ENCODE measurements around the gene DAD1. TPM values are rescaled to one million over a fixed set of nuclear protein-coding genes. Genes with fewer than 3 reads are reported as not detected.

Gene DAD1
- total and polyA plus RNA-seq, 2 of the 8 experiments (the other 6 are each of a cell fraction or from before 2014, with no cell fraction given) = 131 to 440 TPM

GRCh38 chr14:22552827-22553076, 36.3 kb downstream of the DAD1 start:
- no peaks in the 10 kb centered on the region for H3K27me3 ChIP-seq (replicated peaks in 1 of 4; ENCODE audit: control insufficient read depth in 3 of 4, extremely low read depth in 1 of 4, insufficient read depth in 3 of 4, low read length in 3 of 4)
- no peak for FAIRE-seq

More at GRCh38 chr14:22552827-22553076, 36.3 kb downstream of the DAD1 start:
- Histone ChIP-seq H2BK15ac (ENCODE audit: low read length) (no peak overlapping the region), H3K79me2 (ENCODE audit: control insufficient read depth in 1 of 2, insufficient read depth in 2 of 2, low read length in 2 of 2) (no peaks in the 10 kb centered on the region), H3K9me3 (ENCODE audit: insufficient read depth in 2 of 2, low read depth in 1 of 2, low read length in 1 of 2) (no peaks in the 10 kb centered on the region), H3K4me3 (ENCODE audit: extremely low read depth in 1 of 4, insufficient read depth in 2 of 4, low read depth in 3 of 4, low read length in 4 of 4) (no peak overlapping the region), H2BK12ac (ENCODE audit: low read depth, low read length) (peak overlapping the region; percentile 91; the same call in 1 of the 2 replicates), H2AK5ac (ENCODE audit: low read depth, low read length) (no peak overlapping the region; the same call in 1 of the 2 replicates), H3K14ac (ENCODE audit: insufficient read length) (no peak overlapping the region), H3K9ac (replicated peaks in 1 of 4; ENCODE audit: extremely low read depth in 1 of 4, low read depth in 3 of 4, low read length in 3 of 4) (no peak overlapping the region), H3K79me1 (ENCODE audit: low read depth, low read length) (no peaks in the 10 kb centered on the region), H2BK5ac (ENCODE audit: low read depth, low read length) (peak overlapping the region; percentile 95; the same call in 1 of the 2 replicates), H3K4me1 (replicated peaks in 1 of 4; ENCODE audit: control insufficient read depth in 3 of 4, insufficient read depth in 4 of 4, low read length in 3 of 4) (peaks cover 4 to 18% (median 5%) of the 10 kb centered on the region in 4 experiments), H2AFZ (ENCODE audit: low read length) (no peak overlapping the region), H3K18ac (ENCODE audit: extremely low read depth, low read length) (no peak overlapping the region), H2BK120ac (replicated peaks; ENCODE audit: low read depth, low read length) (no peak overlapping the region), H3K56ac (replicated peaks; ENCODE audit: insufficient read length, low read depth, low read length) (no peak overlapping the region), H3K23ac (ENCODE audit: insufficient read length) (no peak overlapping the region), H3K36me3 (ENCODE audit: control insufficient read depth in 2 of 4, insufficient read depth in 4 of 4, low read length in 3 of 4) (no peaks in the 10 kb centered on the region), H4K5ac (ENCODE audit: insufficient read length, low read depth, low read length) (no peak overlapping the region), H3K4me2 (ENCODE audit: insufficient read depth in 1 of 2, low read depth in 2 of 2, low read length in 2 of 2) (no peak overlapping the region), H3K4ac (replicated peaks; ENCODE audit: insufficient read length, low read depth, low read length) (no peak overlapping the region), H4K20me1 (replicated peaks in 1 of 2; ENCODE audit: control insufficient read depth in 1 of 2, insufficient read depth in 2 of 2, low read length in 2 of 2) (no peaks in the 10 kb centered on the region), H3K23me2 (ENCODE audit: low read depth, low read length) (no peaks in the 10 kb centered on the region), H4K91ac (replicated peaks; ENCODE audit: insufficient read length, low read length) (no peak overlapping the region), H2BK20ac (ENCODE audit: low read length) (peak overlapping the region; percentile 82; the same call in 1 of the 2 replicates), H3K27ac (ENCODE audit: low read depth, low read length) (no peak overlapping the region), H4K8ac (ENCODE audit: extremely low read depth, insufficient read depth, low read length) (no peak overlapping the region)
- CTCF ChIA-PET (ENCODE audit: partially characterized antibody) = interaction anchor here (0.6 to 4.0 kb wide), 14 partner anchors 8 to 351 kb away, joined by 3 to 26 read pairs (median 3); no protein-coding TSS in a partner anchor
- 93% methylated on average over 2 of the region's 2 CpGs; no CpG with 5 or more reads in 1 of the 2 experiments for WGBS, 2 experiments (ENCODE audit: extremely low coverage in 1 of 2, insufficient coverage in 1 of 2, insufficient read length in 1 of 2, insufficient replicate concordance in 2 of 2, low coverage in 1 of 2, low lambda C conversion rate in 2 of 2, missing lambda C conversion rate in 1 of 2)
- POLR2A ChIA-PET (ENCODE audit: partially characterized antibody) = interaction anchor here (0.6 kb wide), 1 partner anchor 225 kb away, joined by 3 read pairs; no protein-coding TSS in a partner anchor
- DNase-seq (ENCODE audit: low read depth in 1 of 2, low spot score in 2 of 2) = no peak
- no peak for TF ChIP-seq CREB1 (IDR thresholded peaks at IDR 0.05)
- no peak for TF ChIP-seq RBBP5 (IDR thresholded peaks at IDR 0.05; ENCODE audit: borderline replicate concordance, low read depth, low read length)
- TF ChIP-seq, protein P1, sequence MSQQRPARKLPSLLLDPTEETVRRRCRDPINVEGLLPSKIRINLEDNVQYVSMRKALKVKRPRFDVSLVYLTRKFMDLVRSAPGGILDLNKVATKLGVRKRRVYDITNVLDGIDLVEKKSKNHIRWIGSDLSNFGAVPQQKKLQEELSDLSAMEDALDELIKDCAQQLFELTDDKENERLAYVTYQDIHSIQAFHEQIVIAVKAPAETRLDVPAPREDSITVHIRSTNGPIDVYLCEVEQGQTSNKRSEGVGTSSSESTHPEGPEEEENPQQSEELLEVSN (IDR thresholded peaks at IDR 0.05) = no peak
- TF ChIP-seq TEAD4 (IDR thresholded peaks at IDR 0.05; ENCODE audit: low read depth, low read length) = no peak
- TF ChIP-seq GABPA (IDR thresholded peaks at IDR 0.05; ENCODE audit: borderline replicate concordance, insufficient read depth, low read length) = no peak
- no peak for TF ChIP-seq ATF3 (IDR thresholded peaks at IDR 0.05; ENCODE audit: insufficient read depth, low read depth, low read length)
- TF ChIP-seq CEBPB (IDR thresholded peaks at IDR 0.05; ENCODE audit: low read depth, low read length) = no peak
- no peak for TF ChIP-seq SIRT6 (IDR thresholded peaks at IDR 0.05; ENCODE audit: low read length)
- no peak for TF ChIP-seq HDAC6 (IDR thresholded peaks at IDR 0.05; ENCODE audit: low read depth, low read length)
- no peak for TF ChIP-seq POLR2A (IDR thresholded peaks at IDR 0.05; ENCODE audit: control extremely low read depth in 1 of 2, low read depth in 2 of 2, low read length in 2 of 2)
- no peak for TF ChIP-seq TCF12 (IDR thresholded peaks at IDR 0.05; ENCODE audit: low read depth, low read length)
